Measurements from ENCODE around the gene SETD1A. TPM values are rescaled to one million over a fixed set of nuclear protein-coding genes. Genes with fewer than 3 reads are reported as not detected.

The SETD1A gene
- total and polyA plus RNA-seq, 2 of the 4 experiments (the other 2 are of a cell fraction) = 0.54 to 5.8 TPM

DNA sequence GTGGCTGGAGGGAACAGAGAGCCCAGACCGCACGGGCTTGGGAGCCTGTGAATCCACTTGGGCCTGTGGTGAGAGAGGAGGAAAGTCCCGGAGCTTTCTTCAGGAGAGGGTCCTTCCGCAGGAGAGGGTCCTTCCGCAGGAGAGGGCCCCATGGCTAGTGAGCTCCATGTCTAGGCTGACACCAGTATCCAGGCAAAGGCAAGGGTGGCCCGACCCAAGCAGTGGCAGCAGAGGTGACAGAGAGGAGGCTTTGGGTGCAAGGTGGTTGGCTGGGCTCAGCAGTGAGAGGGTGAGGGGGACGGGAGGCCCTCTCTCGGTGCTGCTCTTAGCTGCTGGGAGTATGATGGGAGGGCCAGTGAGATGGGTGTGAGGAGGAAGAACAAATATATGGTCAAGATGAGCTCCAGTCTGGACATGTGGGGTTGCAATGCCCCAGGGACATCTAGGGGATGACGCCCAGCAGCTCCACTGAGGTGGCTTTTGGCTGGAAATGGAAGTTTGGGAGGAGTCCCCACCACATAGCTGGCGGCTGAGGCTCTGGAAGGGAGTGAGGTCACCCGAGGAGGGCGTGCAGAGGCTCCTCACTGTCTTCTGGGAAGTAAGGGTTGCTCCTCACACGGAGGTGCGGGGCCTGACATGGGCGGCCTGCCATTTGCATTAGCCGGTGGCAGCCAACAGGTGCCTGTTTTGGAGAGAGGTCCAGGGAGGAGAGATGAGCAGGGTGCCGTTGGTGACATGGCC, 25.2 kb downstream of the SETD1A start (continued):
- no peak for TF ChIP-seq MAZ (IDR thresholded peaks at IDR 0.05; ENCODE audit: borderline replicate concordance, low read depth, low read length)

DNA sequence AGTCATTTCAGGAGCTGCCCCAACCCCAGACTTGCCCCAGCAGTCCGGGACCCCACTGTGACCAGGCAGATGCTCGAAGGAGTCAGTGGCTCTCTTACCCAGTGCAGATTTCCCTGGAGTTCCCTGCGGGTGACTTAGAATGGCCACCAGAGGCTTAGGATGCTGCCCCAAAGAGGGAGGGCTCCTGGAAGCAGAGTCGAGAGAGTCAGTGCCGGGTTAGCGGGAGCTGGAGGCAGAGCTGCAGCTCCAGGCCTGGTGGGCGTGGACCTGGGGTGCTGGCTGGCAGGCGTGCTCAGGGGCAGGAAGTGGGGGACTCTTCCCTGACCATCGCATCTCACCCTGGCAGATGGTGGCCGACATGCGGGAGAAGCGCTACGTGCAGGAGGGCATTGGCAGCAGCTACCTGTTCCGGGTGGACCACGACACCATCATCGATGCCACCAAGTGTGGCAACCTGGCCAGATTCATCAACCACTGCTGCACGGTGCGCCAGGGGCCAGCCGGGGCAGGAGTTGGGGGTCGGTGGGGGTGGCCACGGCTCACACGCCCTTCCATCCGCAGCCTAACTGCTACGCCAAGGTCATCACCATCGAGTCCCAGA, 25.8 kb downstream of the SETD1A start:
- DNase-seq (no peak), ATAC-seq (ENCODE audit: low read depth) (no peak)
- Histone ChIP-seq H3K14ac (replicated peaks; ENCODE audit: low read depth, low read length) (no peak overlapping the region), H3K36me3 (ENCODE audit: control insufficient read depth, insufficient read depth, low read length) (peaks cover 43% of the 10 kb centered on the region), H3K79me1 (ENCODE audit: low read depth in 1 of 2, low read length in 2 of 2) (peaks cover 0 to 16% of the 10 kb centered on the region in 2 experiments; a peak in 2 of 4 replicates), H3K4me3 (ENCODE audit: insufficient read depth, low read depth, low read length) (no peak overlapping the region), H3K56ac (ENCODE audit: extremely low read depth, insufficient read depth, low read length) (no peak overlapping the region), H3K23ac (ENCODE audit: low read depth, low read length) (no peak overlapping the region), H4K5ac (ENCODE audit: low read depth, low read length) (no peak overlapping the region), H3K9me3 (ENCODE audit: control insufficient read depth, insufficient read depth, low read length) (no peaks in the 10 kb centered on the region), H2BK120ac (ENCODE audit: low read depth, low read length) (no peak overlapping the region), H3K27ac (ENCODE audit: insufficient read depth, low read length) (no peak overlapping the region), H3K9ac (ENCODE audit: low read depth, low read length) (no peak overlapping the region), H4K8ac (ENCODE audit: low read depth in 2 of 2, low read length in 2 of 2) (no peak overlapping the region), H3K4me2 (ENCODE audit: low read depth, low read length) (no peak overlapping the region), H2BK20ac (ENCODE audit: low read depth, low read length) (no peak overlapping the region), H3K4ac (ENCODE audit: low read depth, low read length) (no peak overlapping the region), H4K91ac (ENCODE audit: insufficient read depth, low read depth, low read length) (no peak overlapping the region), H2BK5ac (ENCODE audit: low read depth, low read length, poor library complexity, severe bottlenecking) (no peak overlapping the region), H3K18ac (ENCODE audit: low read depth, low read length) (no peak overlapping the region), H4K20me1 (ENCODE audit: insufficient read depth, low read length) (no peaks in the 10 kb centered on the region), H2BK15ac (ENCODE audit: low read depth, low read length) (no peak overlapping the region), H3K4me1 (ENCODE audit: control insufficient read depth, insufficient read depth, low read length) (peaks cover 8% of the 10 kb centered on the region), H2AK9ac (replicated peaks; ENCODE audit: low read depth, low read length, poor library complexity) (no peak overlapping the region), H3K9me1 (ENCODE audit: insufficient read depth, low read length) (no peaks in the 10 kb centered on the region; the same call in none of the 2 replicates), H2AFZ (replicated peaks; ENCODE audit: low read length, poor library complexity) (no peak overlapping the region), H2AK5ac (ENCODE audit: low read depth, low read length) (no peak overlapping the region), H3K27me3 (ENCODE audit: control insufficient read depth, insufficient read depth, low read length) (no peaks in the 10 kb centered on the region)
- in situ Hi-C loops (cut with MboI; ENCODE audit: low sequenced_read_pairs) = loop anchor here (10.0 to 25.0 kb wide), 3 partner anchors 101 to 881 kb away; partner anchors contain the start of gene PRSS53
- dilution Hi-C loops (cut with HindIII; ENCODE audit: low sequenced_read_pairs, unreplicated experiment) = no loop called here
- TF ChIP-seq RCOR1 (IDR thresholded peaks at IDR 0.05; ENCODE audit: insufficient replicate concordance, low read length) (no peak), NFE2L2 (IDR thresholded peaks at IDR 0.05; ENCODE audit: low read depth, low read length) (no peak), SMC3 (IDR thresholded peaks at IDR 0.05; ENCODE audit: low read depth, low read length) (no peak), MXI1 (IDR thresholded peaks at IDR 0.05; ENCODE audit: borderline replicate concordance, low read depth, low read length) (no peak), MAFK (IDR thresholded peaks at IDR 0.05; ENCODE audit: low read depth, low read length) (no peak), FOS (IDR thresholded peaks at IDR 0.05; ENCODE audit: low read depth, low read length) (no peak)
- TF ChIP-seq, protein P1, sequence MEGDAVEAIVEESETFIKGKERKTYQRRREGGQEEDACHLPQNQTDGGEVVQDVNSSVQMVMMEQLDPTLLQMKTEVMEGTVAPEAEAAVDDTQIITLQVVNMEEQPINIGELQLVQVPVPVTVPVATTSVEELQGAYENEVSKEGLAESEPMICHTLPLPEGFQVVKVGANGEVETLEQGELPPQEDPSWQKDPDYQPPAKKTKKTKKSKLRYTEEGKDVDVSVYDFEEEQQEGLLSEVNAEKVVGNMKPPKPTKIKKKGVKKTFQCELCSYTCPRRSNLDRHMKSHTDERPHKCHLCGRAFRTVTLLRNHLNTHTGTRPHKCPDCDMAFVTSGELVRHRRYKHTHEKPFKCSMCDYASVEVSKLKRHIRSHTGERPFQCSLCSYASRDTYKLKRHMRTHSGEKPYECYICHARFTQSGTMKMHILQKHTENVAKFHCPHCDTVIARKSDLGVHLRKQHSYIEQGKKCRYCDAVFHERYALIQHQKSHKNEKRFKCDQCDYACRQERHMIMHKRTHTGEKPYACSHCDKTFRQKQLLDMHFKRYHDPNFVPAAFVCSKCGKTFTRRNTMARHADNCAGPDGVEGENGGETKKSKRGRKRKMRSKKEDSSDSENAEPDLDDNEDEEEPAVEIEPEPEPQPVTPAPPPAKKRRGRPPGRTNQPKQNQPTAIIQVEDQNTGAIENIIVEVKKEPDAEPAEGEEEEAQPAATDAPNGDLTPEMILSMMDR (conservative IDR thresholded peaks at IDR 0.05; ENCODE audit: low read depth, low read length) = no peak
- BruUV-seq (replicated peaks) = no TSS peak
- CTCF ChIA-PET = interaction anchor here (0.5 to 1.0 kb wide), 2 partner anchors 469 to 890 kb away, joined by 4 read pairs; partner anchors contain the start of gene ZNF267
- POLR2A ChIA-PET (ENCODE audit: unreplicated experiment) = interaction anchor here (1.6 kb wide), 1 partner anchor 90 kb away, joined by 6 read pairs; the partner anchor contains the start of genes ZNF646 and ZNF668
- intact Hi-C loops (cut with micrococcal nuclease) = no loop called here
- WGBS, 2 experiments (ENCODE audit: extremely low coverage in 2 of 2, insufficient read length in 1 of 2) = 90% methylated on average over 21 of the region's 25 CpGs; no CpG with 5 or more reads in 1 of the 2 experiments

Data from IMR-90 (cell line).